NCI-H1694 treated with DMSO at 0.1 percent for 48 hours (cell line): ENCODE data around the gene SPTLC2.
"Not testable (repeated sequence)": the region's sequence is repeated elsewhere in the genome, so short reads cannot be mapped to it uniquely, and the experiment has no call there.

ENCODE experiments used
- DNase-seq: peaks from one replicate; lab custom pipeline; 2025; lab: John Stamatoyannopoulos, UW

The SPTLC2 gene

GRCh38 chr14:77588411-77589025 lies 27.9 kb downstream of the SPTLC2 start:
- not testable (repeated sequence) for DNase-seq

- DNase-seq: no peak
Observed at GRCh38 chr14:77585385-77585784, 31.1 kb downstream of the SPTLC2 start.

- DNase-seq: no peak
Observed at GRCh38 chr14:77584809-77585208, 31.6 kb downstream of the SPTLC2 start.

GRCh38 chr14:77583657-77584056 lies 32.8 kb downstream of the SPTLC2 start:
- no peak for DNase-seq

GRCh38 chr14:77582511-77582910 lies 33.9 kb downstream of the SPTLC2 start:
- DNase-seq: no peak

- DNase-seq: peak; percentile 74
Observed at GRCh38 chr14:77580964-77581505, 35.4 kb downstream of the SPTLC2 start.

- no peak for DNase-seq
Observed at GRCh38 chr14:77580477-77580876, 36.0 kb downstream of the SPTLC2 start.

GRCh38 chr14:77579780-77580179 lies 36.7 kb downstream of the SPTLC2 start:
- no peak for DNase-seq

- no peak for DNase-seq
Observed at GRCh38 chr14:77579065-77579464, 37.4 kb downstream of the SPTLC2 start.

GRCh38 chr14:77574446-77575115 lies 41.9 kb downstream of the SPTLC2 start:
- no peak for DNase-seq

GRCh38 chr14:77573964-77574363 lies 42.5 kb downstream of the SPTLC2 start:
- DNase-seq: no peak

- no peak for DNase-seq
Observed at GRCh38 chr14:77570706-77571268, 45.6 kb downstream of the SPTLC2 start.

GRCh38 chr14:77565994-77566305 lies 50.5 kb downstream of the SPTLC2 start:
- no peak for DNase-seq

GRCh38 chr14:77565289-77565993 lies 51.0 kb downstream of the SPTLC2 start:
- no peak for DNase-seq

GRCh38 chr14:77562681-77563080 lies 53.8 kb downstream of the SPTLC2 start:
- DNase-seq: no peak

- no peak for DNase-seq
Observed at GRCh38 chr14:77561881-77562280, 54.6 kb downstream of the SPTLC2 start.

GRCh38 chr14:77559381-77559780 lies 57.1 kb downstream of the SPTLC2 start:
- no peak for DNase-seq

GRCh38 chr14:77557391-77557790 lies 59.0 kb downstream of the SPTLC2 start:
- no peak for DNase-seq

GRCh38 chr14:77556946-77557345 lies 59.5 kb downstream of the SPTLC2 start:
- no peak for DNase-seq

GRCh38 chr14:77554816-77555599 lies 61.4 kb downstream of the SPTLC2 start:
- no peak for DNase-seq

GRCh38 chr14:77554207-77554606 lies 62.2 kb downstream of the SPTLC2 start:
- DNase-seq: no peak

- no peak for DNase-seq
Observed at GRCh38 chr14:77549451-77549850, 67.0 kb downstream of the SPTLC2 start.
